HUES48 (cell line): ENCODE data around the gene CFL1.

Experiments used
- H3K27ac ChIP-seq: one replicate; pipeline ENCODE4 v1.7.0; 2013; ENCODE audit warnings: low read depth, low read length, inconsistent platforms
- H3K27me3 ChIP-seq: 2 replicates; pipeline ENCODE4 v1.6.1; 2013; ENCODE audit warnings: mild to moderate bottlenecking, low read length; ENCODE audit not compliant: control insufficient read depth, insufficient read depth
- H3K36me3 ChIP-seq: 2 replicates; pipeline ENCODE4 v1.6.1; 2013; ENCODE audit warnings: low read length; ENCODE audit not compliant: control insufficient read depth, insufficient read depth
- H3K4me1 ChIP-seq: 2 replicates; pipeline ENCODE4 v1.6.1; 2013; ENCODE audit warnings: mild to moderate bottlenecking, low read length; ENCODE audit not compliant: control insufficient read depth, insufficient read depth
- H3K4me3 ChIP-seq: 2 replicates; pipeline ENCODE4 v1.5.1; 2013; ENCODE audit warnings: mild to moderate bottlenecking, low read depth, low read length
- H3K9ac ChIP-seq: 2 replicates; pipeline ENCODE4 v1.6.1; 2013; ENCODE audit warnings: mild to moderate bottlenecking, low read depth, low read length, moderate library complexity
- H3K9me3 ChIP-seq: 2 replicates; pipeline ENCODE4 v1.6.1; 2013; ENCODE audit warnings: low read length; ENCODE audit not compliant: control insufficient read depth, insufficient read depth

The CFL1 gene

GRCh38 chr11:65879617-65880016 lies 21.6 kb upstream of the CFL1 start, which contains the start of gene CTSW:
TSS of gene CTSW (plus strand) at chr11:65879837. CDS start at chr11:65879855, 18 bp downstream.
- Histone ChIP-seq H3K27ac (no peak within 1 kb of the TSS), H3K36me3 (peaks cover 26% of the 10 kb centered on the region), H3K4me3 (no peak within 1 kb of the TSS), H3K27me3 (no peaks in the 10 kb centered on the region), H3K4me1 (peaks cover 3% of the 10 kb centered on the region; the same call in 1 of the 2 replicates), H3K9ac (no peak within 1 kb of the TSS), H3K9me3 (no peaks in the 10 kb centered on the region)

GRCh38 chr11:65873318-65874156 lies 15.6 kb upstream of the CFL1 start:
- Histone ChIP-seq H3K4me3 (peak overlapping the region; percentile 67), H3K27me3 (no peaks in the 10 kb centered on the region; the same call in 1 of the 2 replicates), H3K36me3 (no peaks in the 10 kb centered on the region), H3K4me1 (no peaks in the 10 kb centered on the region), H3K27ac (no peak overlapping the region), H3K9me3 (no peaks in the 10 kb centered on the region), H3K9ac (no peak overlapping the region)

- H3K27ac ChIP-seq: no peak within 1 kb of the TSS
- no peaks in the 10 kb centered on the region; the same call in 1 of the 2 replicates for H3K27me3 ChIP-seq
- no peaks in the 10 kb centered on the region for H3K4me1 ChIP-seq
- peak within 1 kb of the TSS; percentile 67 for H3K4me3 ChIP-seq
- no peaks in the 10 kb centered on the region for H3K9me3 ChIP-seq
- H3K36me3 ChIP-seq: no peaks in the 10 kb centered on the region
- H3K9ac ChIP-seq: no peak within 1 kb of the TSS
Observed at GRCh38 chr11:65872586-65873317, 14.8 kb upstream of the CFL1 start, which contains the start of gene EFEMP2. TSS of gene EFEMP2 (minus strand) at chr11:65872800. CDS start at chr11:65872354, 446 bp downstream.

- Histone ChIP-seq H3K9me3 (no peaks in the 10 kb centered on the region), H3K9ac (no peak overlapping the region), H3K36me3 (0 out of 2 replicates have a peak, but pooled peaks cover 4% of the 10 kb centered on the region), H3K27ac (no peak overlapping the region), H3K27me3 (no peaks in the 10 kb centered on the region; the same call in 1 of the 2 replicates), H3K4me1 (0 out of 2 replicates have a peak, but pooled peaks cover 4% of the 10 kb centered on the region), H3K4me3 (peak overlapping the region; percentile 67; the same call in 1 of the 2 replicates)
Observed at GRCh38 chr11:65871811-65872548, 14.0 kb upstream of the CFL1 start.

GRCh38 chr11:65870706-65871681 lies 13.0 kb upstream of the CFL1 start:
- H3K4me1 ChIP-seq: 0 out of 2 replicates have a peak, but pooled peaks cover 4% of the 10 kb centered on the region
- H3K27me3 ChIP-seq: no peaks in the 10 kb centered on the region; the same call in 1 of the 2 replicates
- H3K36me3 ChIP-seq: peaks cover 12% of the 10 kb centered on the region; the same call in 1 of the 2 replicates
- no peak overlapping the region for H3K9ac ChIP-seq
- H3K4me3 ChIP-seq: no peak overlapping the region
- no peak overlapping the region for H3K27ac ChIP-seq
- H3K9me3 ChIP-seq: no peaks in the 10 kb centered on the region

GRCh38 chr11:65870307-65870658 lies 12.3 kb upstream of the CFL1 start:
- H3K9me3 ChIP-seq: no peaks in the 10 kb centered on the region
- H3K27ac ChIP-seq: no peak overlapping the region
- H3K36me3 ChIP-seq: peaks cover 19% of the 10 kb centered on the region
- H3K4me3 ChIP-seq: no peak overlapping the region
- 0 out of 2 replicates have a peak, but pooled peaks cover 4% of the 10 kb centered on the region for H3K4me1 ChIP-seq
- H3K27me3 ChIP-seq: no peaks in the 10 kb centered on the region; the same call in 1 of the 2 replicates
- H3K9ac ChIP-seq: no peak overlapping the region

- Histone ChIP-seq H3K4me3 (no peak overlapping the region), H3K27me3 (no peaks in the 10 kb centered on the region; the same call in 1 of the 2 replicates), H3K4me1 (0 out of 2 replicates have a peak, but pooled peaks cover 4% of the 10 kb centered on the region), H3K9ac (no peak overlapping the region), H3K9me3 (no peaks in the 10 kb centered on the region), H3K36me3 (peaks cover 24% of the 10 kb centered on the region), H3K27ac (no peak overlapping the region)
Observed at GRCh38 chr11:65869643-65870306, 11.8 kb upstream of the CFL1 start.

GRCh38 chr11:65868907-65869306 lies 10.9 kb upstream of the CFL1 start:
- Histone ChIP-seq H3K9ac (no peak overlapping the region), H3K27ac (no peak overlapping the region), H3K27me3 (no peaks in the 10 kb centered on the region; the same call in 1 of the 2 replicates), H3K4me3 (no peak overlapping the region), H3K36me3 (peaks cover 33% of the 10 kb centered on the region), H3K4me1 (0 out of 2 replicates have a peak, but pooled peaks cover 4% of the 10 kb centered on the region), H3K9me3 (no peaks in the 10 kb centered on the region)

GRCh38 chr11:65868076-65868667 lies 10.2 kb upstream of the CFL1 start:
- H3K4me1 ChIP-seq: 0 out of 2 replicates have a peak, but pooled peaks cover 4% of the 10 kb centered on the region
- H3K4me3 ChIP-seq: peak overlapping the region; percentile 57
- H3K9me3 ChIP-seq: no peaks in the 10 kb centered on the region
- H3K36me3 ChIP-seq: peaks cover 40% of the 10 kb centered on the region
- no peaks in the 10 kb centered on the region; the same call in 1 of the 2 replicates for H3K27me3 ChIP-seq
- H3K9ac ChIP-seq: no peak overlapping the region
- no peak overlapping the region for H3K27ac ChIP-seq
